ENCODE measurements around the gene CEMIP.

DNA sequence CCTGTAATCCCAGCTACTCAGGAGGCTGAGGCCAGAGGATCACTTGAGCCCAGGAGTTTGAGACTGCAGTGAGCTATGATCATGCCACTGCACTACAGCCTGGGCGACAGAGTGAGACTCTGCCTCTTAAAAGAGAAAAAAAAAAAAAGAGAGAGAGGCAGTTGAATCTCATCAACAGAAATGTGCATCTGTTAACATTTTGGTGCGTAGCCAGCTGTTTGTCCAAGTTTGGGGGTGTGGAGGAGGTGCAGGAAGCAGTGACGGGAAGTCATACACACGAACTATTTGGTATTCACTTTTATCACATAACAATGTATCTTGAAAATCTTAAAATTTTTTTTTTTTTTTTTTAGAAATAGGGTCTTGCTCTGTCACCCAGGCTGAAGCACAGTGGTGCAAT, 18.2 kb upstream of the CEMIP start:
- TF ChIP-seq, protein P1, sequence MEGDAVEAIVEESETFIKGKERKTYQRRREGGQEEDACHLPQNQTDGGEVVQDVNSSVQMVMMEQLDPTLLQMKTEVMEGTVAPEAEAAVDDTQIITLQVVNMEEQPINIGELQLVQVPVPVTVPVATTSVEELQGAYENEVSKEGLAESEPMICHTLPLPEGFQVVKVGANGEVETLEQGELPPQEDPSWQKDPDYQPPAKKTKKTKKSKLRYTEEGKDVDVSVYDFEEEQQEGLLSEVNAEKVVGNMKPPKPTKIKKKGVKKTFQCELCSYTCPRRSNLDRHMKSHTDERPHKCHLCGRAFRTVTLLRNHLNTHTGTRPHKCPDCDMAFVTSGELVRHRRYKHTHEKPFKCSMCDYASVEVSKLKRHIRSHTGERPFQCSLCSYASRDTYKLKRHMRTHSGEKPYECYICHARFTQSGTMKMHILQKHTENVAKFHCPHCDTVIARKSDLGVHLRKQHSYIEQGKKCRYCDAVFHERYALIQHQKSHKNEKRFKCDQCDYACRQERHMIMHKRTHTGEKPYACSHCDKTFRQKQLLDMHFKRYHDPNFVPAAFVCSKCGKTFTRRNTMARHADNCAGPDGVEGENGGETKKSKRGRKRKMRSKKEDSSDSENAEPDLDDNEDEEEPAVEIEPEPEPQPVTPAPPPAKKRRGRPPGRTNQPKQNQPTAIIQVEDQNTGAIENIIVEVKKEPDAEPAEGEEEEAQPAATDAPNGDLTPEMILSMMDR (IDR thresholded peaks at IDR 0.05; ENCODE audit: poor library complexity): no peak
- TF ChIP-seq EZH2 (IDR thresholded peaks at IDR 0.05; ENCODE audit: borderline replicate concordance): no peak
- no peak for TF ChIP-seq EZH2phosphoT487 (IDR thresholded peaks at IDR 0.05; ENCODE audit: low read depth, severe bottlenecking, unreplicated experiment)
